ENCODE data around the gene HS1BP3.

- TF ChIP-seq, protein P1, sequence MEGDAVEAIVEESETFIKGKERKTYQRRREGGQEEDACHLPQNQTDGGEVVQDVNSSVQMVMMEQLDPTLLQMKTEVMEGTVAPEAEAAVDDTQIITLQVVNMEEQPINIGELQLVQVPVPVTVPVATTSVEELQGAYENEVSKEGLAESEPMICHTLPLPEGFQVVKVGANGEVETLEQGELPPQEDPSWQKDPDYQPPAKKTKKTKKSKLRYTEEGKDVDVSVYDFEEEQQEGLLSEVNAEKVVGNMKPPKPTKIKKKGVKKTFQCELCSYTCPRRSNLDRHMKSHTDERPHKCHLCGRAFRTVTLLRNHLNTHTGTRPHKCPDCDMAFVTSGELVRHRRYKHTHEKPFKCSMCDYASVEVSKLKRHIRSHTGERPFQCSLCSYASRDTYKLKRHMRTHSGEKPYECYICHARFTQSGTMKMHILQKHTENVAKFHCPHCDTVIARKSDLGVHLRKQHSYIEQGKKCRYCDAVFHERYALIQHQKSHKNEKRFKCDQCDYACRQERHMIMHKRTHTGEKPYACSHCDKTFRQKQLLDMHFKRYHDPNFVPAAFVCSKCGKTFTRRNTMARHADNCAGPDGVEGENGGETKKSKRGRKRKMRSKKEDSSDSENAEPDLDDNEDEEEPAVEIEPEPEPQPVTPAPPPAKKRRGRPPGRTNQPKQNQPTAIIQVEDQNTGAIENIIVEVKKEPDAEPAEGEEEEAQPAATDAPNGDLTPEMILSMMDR (IDR thresholded peaks at IDR 0.05), result no peak
- TF ChIP-seq POLR2A (IDR thresholded peaks at IDR 0.05) (no peak), POLR2AphosphoS5 (IDR thresholded peaks at IDR 0.05) (peak; percentile 62 to 91 (median 72))
Measured at GRCh38 chr2:20611077-20611843, 39.6 kb downstream of the HS1BP3 start.
